IMR-90 (cell line): ENCODE results near the gene BCAT1. TPM values are rescaled to one million over a fixed set of nuclear protein-coding genes. Genes with fewer than 3 reads are reported as not detected.
A peak's percentile ranks its signal among the peaks of the same experiment; 100 is the strongest.

Experiments used
- ATAC-seq: fragments of 200-7000 bp; cut with Tn5 transposase; 2 replicates; pipeline ENCODE4 v1.9.1; 2020; ENCODE audit warnings: low read depth, mild to moderate bottlenecking, moderate library complexity
- BruUV-seq: library from RNA; stranded (reverse); fragments of 400-500 nt; replicated peaks from 2 replicates; lab custom pipeline; 2021; lab: Mats Ljungman, UMichigan
- CTCF ChIA-PET: fragments of 300-600 bp; formaldehyde crosslinking; extraction: SDS; loops from one replicate; lab custom pipeline; 2021; ENCODE audit warnings: antibody characterized with exemption; lab: Yijun Ruan, JAX
- POLR2A ChIA-PET: fragments of 300-600 bp; sonication (Branson Sonifier 250); formaldehyde crosslinking; loops from one replicate; lab custom pipeline; 2022; ENCODE audit warnings: antibody characterized with exemption; ENCODE audit not compliant: unreplicated experiment; lab: Charles Lee
- DNase-seq: peaks from one replicate; pipeline ENCODE4 v3.0.0; 2013
- H2AFZ ChIP-seq: replicated peaks from 2 replicates; pipeline ENCODE3; 2013; ENCODE audit warnings: low read length, mild to moderate bottlenecking; ENCODE audit not compliant: poor library complexity
- H2AK5ac ChIP-seq: 2 replicates; pipeline ENCODE4 v1.6.1; 2013; ENCODE audit warnings: low read depth, low read length, inconsistent platforms
- H2AK9ac ChIP-seq: replicated peaks from 2 replicates; pipeline ENCODE3; 2013; ENCODE audit warnings: mild to moderate bottlenecking, low read depth, low read length, moderate library complexity; ENCODE audit not compliant: poor library complexity
- H2BK120ac ChIP-seq: 2 replicates; pipeline ENCODE4 v1.6.1; 2013; ENCODE audit warnings: low read depth, low read length, inconsistent platforms
- H2BK15ac ChIP-seq: 3 replicates; pipeline ENCODE4 v1.6.1; 2013; ENCODE audit warnings: low read depth, low read length, inconsistent platforms
- H2BK20ac ChIP-seq: 2 replicates; pipeline ENCODE4 v1.6.1; 2013; ENCODE audit warnings: low read depth, mild to moderate bottlenecking, inconsistent platforms, low read length, moderate library complexity
- H2BK5ac ChIP-seq: 2 replicates; pipeline ENCODE4 v1.6.1; 2013; ENCODE audit warnings: mild to moderate bottlenecking, low read depth, low read length, inconsistent platforms; ENCODE audit not compliant: poor library complexity, severe bottlenecking
- H3K14ac ChIP-seq: replicated peaks from 2 replicates; pipeline ENCODE4 v1.6.1; 2013; ENCODE audit warnings: low read depth, low read length, inconsistent platforms
- H3K18ac ChIP-seq: 2 replicates; pipeline ENCODE4 v1.6.1; 2013; ENCODE audit warnings: low read depth, low read length, control low read depth
- H3K23ac ChIP-seq: 2 replicates; pipeline ENCODE4 v1.6.1; 2013; ENCODE audit warnings: low read depth, low read length, inconsistent platforms
- H3K27ac ChIP-seq: 2 replicates; pipeline ENCODE4 v1.5.1; 2013; ENCODE audit warnings: mild to moderate bottlenecking, control low read depth, low read length; ENCODE audit not compliant: insufficient read depth
- H3K27me3 ChIP-seq: 2 replicates; pipeline ENCODE4 v1.6.1; 2013; ENCODE audit warnings: low read length; ENCODE audit not compliant: control insufficient read depth, insufficient read depth
- H3K36me3 ChIP-seq: 2 replicates; pipeline ENCODE4 v1.6.1; 2013; ENCODE audit warnings: low read length, mixed read lengths; ENCODE audit not compliant: control insufficient read depth, insufficient read depth
- H3K4ac ChIP-seq: 2 replicates; pipeline ENCODE4 v1.6.1; 2013; ENCODE audit warnings: low read depth, low read length, inconsistent platforms
- H3K4me1 ChIP-seq: 2 replicates; pipeline ENCODE4 v1.6.1; 2013; ENCODE audit warnings: low read length, mixed read lengths; ENCODE audit not compliant: control insufficient read depth, insufficient read depth
- H3K4me2 ChIP-seq: 2 replicates; pipeline ENCODE4 v1.6.1; 2013; ENCODE audit warnings: low read depth, mild to moderate bottlenecking, control low read depth, low read length, moderate library complexity
- H3K4me3 ChIP-seq: 2 replicates; pipeline ENCODE4 v1.5.1; 2013; ENCODE audit warnings: low read depth, mild to moderate bottlenecking, control low read depth, low read length, moderate library complexity; ENCODE audit not compliant: insufficient read depth
- H3K56ac ChIP-seq: 2 replicates; pipeline ENCODE4 v1.6.1; 2013; ENCODE audit warnings: low read length, inconsistent platforms; ENCODE audit not compliant: insufficient read depth; ENCODE audit errors: extremely low read depth
- H3K79me1 ChIP-seq, 2 experiments: 2 replicates each; pipeline ENCODE4 v1.6.1; 2013; ENCODE audit warnings: low read length in 2 of 2, inconsistent platforms in 1 of 2, low read depth in 1 of 2
- H3K9ac ChIP-seq: 2 replicates; pipeline ENCODE4 v1.6.1; 2013; ENCODE audit warnings: low read depth, low read length, control low read depth
- H3K9me1 ChIP-seq: 2 replicates; pipeline ENCODE4 v1.6.1; 2013; ENCODE audit warnings: low read length, inconsistent platforms; ENCODE audit not compliant: insufficient read depth
- H3K9me3 ChIP-seq: 2 replicates; pipeline ENCODE4 v1.6.1; 2013; ENCODE audit warnings: low read length; ENCODE audit not compliant: control insufficient read depth, insufficient read depth
- H4K20me1 ChIP-seq: 2 replicates; pipeline ENCODE4 v1.6.1; 2013; ENCODE audit warnings: low read length, inconsistent platforms; ENCODE audit not compliant: insufficient read depth
- H4K5ac ChIP-seq: 2 replicates; pipeline ENCODE4 v1.6.1; 2013; ENCODE audit warnings: mild to moderate bottlenecking, low read depth, low read length, control low read depth
- H4K8ac ChIP-seq, 2 experiments: 2 replicates each; pipeline ENCODE4 v1.6.1; 2013; ENCODE audit warnings: low read depth in 2 of 2, low read length in 2 of 2, control low read depth in 1 of 2, inconsistent platforms in 1 of 2
- H4K91ac ChIP-seq: 2 replicates; pipeline ENCODE4 v1.6.1; 2013; ENCODE audit warnings: low read depth, low read length, inconsistent platforms; ENCODE audit not compliant: insufficient read depth
- CEBPB ChIP-seq: IDR thresholded peaks from 2 replicates; pipeline ENCODE4 v1.6.1; 2012; ENCODE audit warnings: low read depth, low read length, improper control_type of control experiment
- CHD1 ChIP-seq: IDR thresholded peaks from 2 replicates; pipeline ENCODE4 v1.6.1; 2012; ENCODE audit warnings: low read depth, low read length, improper control_type of control experiment
- MAZ ChIP-seq: IDR thresholded peaks from 2 replicates; pipeline ENCODE4 v1.6.1; 2012; ENCODE audit warnings: low read depth, mild to moderate bottlenecking, low read length, improper control_type of control experiment, moderate library complexity, borderline replicate concordance
- MXI1 ChIP-seq: IDR thresholded peaks from 2 replicates; pipeline ENCODE4 v1.6.1; 2012; ENCODE audit warnings: low read depth, mild to moderate bottlenecking, low read length, moderate library complexity, borderline replicate concordance
- RCOR1 ChIP-seq: IDR thresholded peaks from 2 replicates; pipeline ENCODE4 v1.6.1; 2012; ENCODE audit warnings: mild to moderate bottlenecking, low read length, improper control_type of control experiment; ENCODE audit not compliant: insufficient replicate concordance
- RFX5 ChIP-seq: IDR thresholded peaks from 2 replicates; pipeline ENCODE4 v1.8.0; 2012; ENCODE audit warnings: low read depth, mild to moderate bottlenecking, low read length, moderate library complexity
- WGBS, 2 experiments: methylation state at CpG; one replicate each; pipeline versions ENCODE4 v1.1.5 to v1.1.7; 2013; ENCODE audit warnings: missing lambda C conversion rate in 2 of 2; ENCODE audit not compliant: insufficient read length in 1 of 2; ENCODE audit errors: extremely low coverage in 2 of 2; 5-methylcytosine and 5-hydroxymethylcytosine counted together
- dilution Hi-C: fragments of 300-500 bp; cut with HindIII; formaldehyde crosslinking; loops from one replicate; pipeline ENCODE4 v1.14.3; 2018; ENCODE audit warnings: low sequenced_read_pairs; ENCODE audit not compliant: unreplicated experiment
- in situ Hi-C: fragments of 300-500 bp; cut with MboI; formaldehyde crosslinking; loops from 3 replicates; pipeline ENCODE4 v1.14.3; 2019; ENCODE audit warnings: low sequenced_read_pairs, inconsistent platforms, mixed read lengths
- intact Hi-C: fragments of 100-400 bp; cut with micrococcal nuclease; formaldehyde crosslinking; loops from 2 replicates; pipeline ENCODE4 v1.10.0; 2022
- polyA plus RNA-seq, 3 experiments: library from polyadenylated mRNA; depleted of rRNA; stranded (reverse); fragments of >200 nt; gene quantifications; 2 replicates each; pipeline ENCODE4 v1.2.3, GENCODE V29; 2012; ENCODE audit warnings: low replicate concordance in 1 of 3
- total RNA-seq: library from RNA; depleted of rRNA; stranded (reverse); fragments of >200 nt; gene quantifications from 2 replicates; pipeline ENCODE4 v1.2.3, GENCODE V29; 2012

Gene BCAT1
- total and polyA plus RNA-seq, 2 of the 4 experiments (the other 2 are of a cell fraction) = 30.4 to 683 TPM

DNA sequence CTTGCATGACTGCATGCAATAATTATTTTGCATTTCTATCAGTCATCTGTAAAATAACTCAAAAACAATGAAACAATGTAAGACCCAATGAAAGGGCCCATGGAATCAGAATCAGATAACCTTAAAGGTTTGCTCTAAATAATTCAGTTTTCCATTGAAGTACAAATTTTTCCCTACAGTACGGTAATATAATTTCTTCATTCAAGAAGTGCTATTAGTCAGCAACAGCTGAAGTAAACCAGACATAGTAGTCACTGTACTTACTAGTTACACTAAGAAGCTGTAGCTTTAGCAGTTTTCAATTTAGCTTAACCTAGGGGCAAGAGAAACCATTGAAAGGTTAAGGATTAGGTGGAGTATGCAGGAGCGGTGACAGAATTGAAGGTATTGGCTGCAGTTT, 43.5 kb downstream of the BCAT1 start:
- H3K14ac ChIP-seq = peak overlapping the region; percentile 69
- peaks cover 37% of the 10 kb centered on the region for H4K20me1 ChIP-seq
- dilution Hi-C loops = no loop called here
- no peaks in the 10 kb centered on the region for H3K27me3 ChIP-seq
- 100% methylated on average over 1 of the region's 2 CpGs; no CpG with 5 or more reads in 1 of the 2 experiments for WGBS, 2 experiments
- H2BK20ac ChIP-seq = peak overlapping the region; percentile 67; the same call in 1 of the 2 replicates
- CTCF ChIA-PET = interaction anchor here (0.5 kb wide), 1 partner anchor 486 kb away, joined by 3 read pairs; no protein-coding TSS in a partner anchor
- peak overlapping the region; percentile 37 for H2BK5ac ChIP-seq
- H3K18ac ChIP-seq = peak overlapping the region; percentile 50; the same call in 1 of the 2 replicates
- DNase-seq (peak; percentile 67), ATAC-seq (0 out of 2 replicates have a peak, but pooled peaks have one; percentile 13)
- peak overlapping the region; percentile 22; the same call in 1 of the 2 replicates for H3K4ac ChIP-seq
- H3K4me3 ChIP-seq = no peak overlapping the region
- H2BK120ac ChIP-seq = 0 out of 2 replicates have a peak overlapping the region, but pooled peaks have one; percentile 49
- peaks cover 53 to 89% of the 10 kb centered on the region in 2 experiments for H3K79me1 ChIP-seq
- no TSS peak for BruUV-seq
- intact Hi-C loops = no loop called here
- H3K36me3 ChIP-seq = peaks cover 4% of the 10 kb centered on the region
- in situ Hi-C loops = no loop called here
- H2AK5ac ChIP-seq = no peak overlapping the region; the same call in 1 of the 2 replicates
- no peak overlapping the region for H3K23ac ChIP-seq
- H3K27ac ChIP-seq = no peak overlapping the region
- H2BK15ac ChIP-seq = peak overlapping the region; percentile 47; the same call in 1 of the 3 replicates
- H3K9me1 ChIP-seq = peaks cover 27% of the 10 kb centered on the region; the same call in 1 of the 2 replicates
- peak overlapping the region; percentile 37 to 65; a peak in 1 of 4 replicates for H4K8ac ChIP-seq
- POLR2A ChIA-PET = interaction anchor here (0.6 kb wide), 1 partner anchor 47 kb away, joined by 14 read pairs; no protein-coding TSS in a partner anchor
- peaks cover 28% of the 10 kb centered on the region for H3K4me1 ChIP-seq
- H3K56ac ChIP-seq = no peak overlapping the region
- H4K91ac ChIP-seq = peak overlapping the region; percentile 31; the same call in 1 of the 2 replicates
- H2AFZ ChIP-seq = no peak overlapping the region
- H4K5ac ChIP-seq = no peak overlapping the region
- H3K9ac ChIP-seq = no peak overlapping the region
- H2AK9ac ChIP-seq = no peak overlapping the region
- TF ChIP-seq CEBPB (peak; percentile 3; the same call in 1 of the 2 replicates), CHD1 (no peak), MXI1 (no peak), MAZ (no peak), RCOR1 (no peak), RFX5 (no peak)
- H3K4me2 ChIP-seq = peak overlapping the region; percentile 46; the same call in 1 of the 2 replicates
- 0 out of 2 replicates have a peak, but pooled peaks cover 2% of the 10 kb centered on the region for H3K9me3 ChIP-seq
